Naive B cell (primary cell): ENCODE measurements around the gene LMAN2L. TPM values are rescaled to one million over a fixed set of nuclear protein-coding genes. Genes with fewer than 3 reads are reported as not detected.
A peak's percentile ranks its signal among the peaks of the same experiment; 100 is the strongest.

ENCODE experiments used
- ATAC-seq, 2 donors: fragments of 150-1000 bp; cut with Tn5 transposase; 2 replicates each; pipeline ENCODE4 v1.10.0; 2021; ENCODE audit warnings: low read depth in 2 of 2, mild to moderate bottlenecking in 2 of 2, moderate library complexity in 2 of 2
- DNase-seq: peaks from one replicate; pipeline ENCODE4 v3.0.0; 2022
- H3K27ac Mint-ChIP-seq, 6 donors: one replicate each; pipeline ENCODE4 v1.8.0; 2020 to 2022; ENCODE audit warnings: mild to moderate bottlenecking in 6 of 6, mixed read lengths in 6 of 6, moderate library complexity in 5 of 6, inconsistent platforms in 2 of 6
- H3K27me3 Mint-ChIP-seq, 3 donors: one replicate each; pipeline ENCODE4 v1.8.0; 2021 to 2022; ENCODE audit warnings: mixed read lengths in 3 of 3, mild to moderate bottlenecking in 1 of 3
- H3K36me3 Mint-ChIP-seq, 2 donors: one replicate each; pipeline ENCODE4 v1.8.0; 2020 to 2022; ENCODE audit warnings: mixed read lengths in 2 of 2, inconsistent platforms in 1 of 2, mild to moderate bottlenecking in 1 of 2
- H3K4me1 Mint-ChIP-seq, 3 donors: one replicate each; pipeline ENCODE4 v1.8.0; 2020 to 2022; ENCODE audit warnings: mixed read lengths in 3 of 3, inconsistent platforms in 1 of 3, mild to moderate bottlenecking in 1 of 3, moderate library complexity in 1 of 3
- H3K4me3 Mint-ChIP-seq, 8 donors: one replicate each; pipeline ENCODE4 v1.8.0; 2020 to 2022; ENCODE audit warnings: mild to moderate bottlenecking in 8 of 8, mixed read lengths in 8 of 8, moderate library complexity in 8 of 8, inconsistent platforms in 2 of 8
- H3K9me3 Mint-ChIP-seq, 7 donors: one replicate each; pipeline ENCODE4 v1.8.0; 2020 to 2022; ENCODE audit warnings: mixed read lengths in 7 of 7, mild to moderate bottlenecking in 5 of 7, inconsistent platforms in 2 of 7, moderate library complexity in 1 of 7
- polyA plus RNA-seq, 6 donors: library from polyadenylated mRNA; unstranded; fragments of 300-500 nt; fragmentation: Illumina TruSeq; gene quantifications; one replicate each; pipeline ENCODE4 v1.2.3, GENCODE V29; 2021; ENCODE audit warnings: low read depth in 6 of 6

The LMAN2L gene
- polyA plus RNA-seq, 6 donors from 2014 or later: 9.3 to 18.9 (median 16.8) TPM

- Mint-ChIP-seq H3K9me3 (no peaks in the 10 kb centered on the region), H3K4me3 (no peak overlapping the region), H3K4me1 (peaks cover 0 to 6% (median 4%) of the 10 kb centered on the region in 3 donors), H3K36me3 (peaks cover 13 to 19% of the 10 kb centered on the region in 2 donors), H3K27ac (no peak overlapping the region), H3K27me3 (no peaks in the 10 kb centered on the region)
- ATAC-seq: no peak
- DNase-seq: no peak
These were observed 24.2 kb downstream of the LMAN2L start for GRCh38 chr2:96715658-96716057.

- Mint-ChIP-seq H3K36me3 (peaks cover 28 to 33% of the 10 kb centered on the region in 2 donors), H3K9me3 (no peaks in the 10 kb centered on the region), H3K27me3 (no peaks in the 10 kb centered on the region), H3K27ac (no peak overlapping the region), H3K4me1 (peaks cover 0 to 4% (median 0%) of the 10 kb centered on the region in 3 donors), H3K4me3 (no peak overlapping the region)
- DNase-seq (no peak), ATAC-seq (no peak)
These were observed 28.9 kb downstream of the LMAN2L start for GRCh38 chr2:96710985-96711384.

GRCh38 chr2:96703021-96703751 lies 36.7 kb downstream of the LMAN2L start:
- Mint-ChIP-seq H3K9me3 (no peaks in the 10 kb centered on the region), H3K27me3 (no peaks in the 10 kb centered on the region), H3K36me3 (peaks cover 22 to 24% of the 10 kb centered on the region in 2 donors), H3K27ac (no peak overlapping the region), H3K4me1 (peaks cover 0 to 11% (median 2%) of the 10 kb centered on the region in 3 donors), H3K4me3 (no peak overlapping the region)
- no peak for DNase-seq
- ATAC-seq: no peak

GRCh38 chr2:96702098-96702785 lies 37.6 kb downstream of the LMAN2L start:
- H3K4me3 Mint-ChIP-seq: no peak overlapping the region
- H3K36me3 Mint-ChIP-seq: peaks cover 17 to 22% of the 10 kb centered on the region in 2 donors
- DNase-seq (no peak), ATAC-seq (no peak)
- H3K27me3 Mint-ChIP-seq: no peaks in the 10 kb centered on the region
- H3K9me3 Mint-ChIP-seq: no peaks in the 10 kb centered on the region
- peak overlapping the region in 1 of 6 donors; percentile 13 for H3K27ac Mint-ChIP-seq
- H3K4me1 Mint-ChIP-seq: peaks cover 0 to 11% (median 2%) of the 10 kb centered on the region in 3 donors

- Mint-ChIP-seq H3K36me3 (peaks cover 11 to 16% of the 10 kb centered on the region in 2 donors), H3K9me3 (no peaks in the 10 kb centered on the region), H3K4me1 (peaks cover 0 to 11% (median 2%) of the 10 kb centered on the region in 3 donors), H3K27me3 (no peaks in the 10 kb centered on the region), H3K27ac (peak overlapping the region in 1 of 6 donors; percentile 74), H3K4me3 (no peak overlapping the region)
- DNase-seq (no peak), ATAC-seq (no peak)
These were observed 38.2 kb downstream of the LMAN2L start for GRCh38 chr2:96701636-96702035.

GRCh38 chr2:96700086-96700485 lies 39.8 kb downstream of the LMAN2L start:
- ATAC-seq (no peak), DNase-seq (no peak)
- Mint-ChIP-seq H3K9me3 (no peaks in the 10 kb centered on the region), H3K4me1 (peaks cover 0 to 11% (median 2%) of the 10 kb centered on the region in 3 donors), H3K27me3 (no peaks in the 10 kb centered on the region), H3K36me3 (peaks cover 0 to 1% of the 10 kb centered on the region in 2 donors), H3K27ac (peak overlapping the region in 2 of 6 donors; percentile 66 to 88), H3K4me3 (no peak overlapping the region)

- H3K27me3 Mint-ChIP-seq: no peaks in the 10 kb centered on the region
- H3K4me1 Mint-ChIP-seq: peaks cover 0 to 11% (median 2%) of the 10 kb centered on the region in 3 donors
- peak overlapping the region in 1 of 6 donors; percentile 88 for H3K27ac Mint-ChIP-seq
- no peak for DNase-seq
- no peak for ATAC-seq
- H3K9me3 Mint-ChIP-seq: no peaks in the 10 kb centered on the region
- H3K36me3 Mint-ChIP-seq: no peaks in the 10 kb centered on the region
- no peak overlapping the region for H3K4me3 Mint-ChIP-seq
These were observed 40.2 kb downstream of the LMAN2L start for GRCh38 chr2:96699621-96700020.

GRCh38 chr2:96699021-96699420 lies 40.8 kb downstream of the LMAN2L start:
- no peak for ATAC-seq
- no peaks in the 10 kb centered on the region for H3K9me3 Mint-ChIP-seq
- H3K27ac Mint-ChIP-seq: peak overlapping the region in 2 of 6 donors; percentile 74 to 78
- DNase-seq: no peak
- no peaks in the 10 kb centered on the region for H3K36me3 Mint-ChIP-seq
- peaks cover 0 to 8% (median 2%) of the 10 kb centered on the region in 3 donors for H3K4me1 Mint-ChIP-seq
- H3K4me3 Mint-ChIP-seq: peak overlapping the region in 1 of 8 donors; percentile 70
- H3K27me3 Mint-ChIP-seq: no peaks in the 10 kb centered on the region

- ATAC-seq: no peak
- H3K36me3 Mint-ChIP-seq: no peaks in the 10 kb centered on the region
- no peaks in the 10 kb centered on the region for H3K27me3 Mint-ChIP-seq
- peaks cover 0 to 8% (median 2%) of the 10 kb centered on the region in 3 donors for H3K4me1 Mint-ChIP-seq
- no peak overlapping the region for H3K27ac Mint-ChIP-seq
- no peak overlapping the region for H3K4me3 Mint-ChIP-seq
- no peak for DNase-seq
- no peaks in the 10 kb centered on the region for H3K9me3 Mint-ChIP-seq
These were observed 41.5 kb downstream of the LMAN2L start for GRCh38 chr2:96698221-96698861.

GRCh38 chr2:96697476-96697875 lies 42.4 kb downstream of the LMAN2L start:
- H3K4me3 Mint-ChIP-seq: no peak overlapping the region

GRCh38 chr2:96695602-96696001 lies 44.3 kb downstream of the LMAN2L start:
- H3K27me3 Mint-ChIP-seq: no peaks in the 10 kb centered on the region
- no peak overlapping the region for H3K4me3 Mint-ChIP-seq
- H3K36me3 Mint-ChIP-seq: no peaks in the 10 kb centered on the region
- no peak for DNase-seq
- peaks cover 0 to 5% (median 2%) of the 10 kb centered on the region in 3 donors for H3K4me1 Mint-ChIP-seq
- no peaks in the 10 kb centered on the region for H3K9me3 Mint-ChIP-seq
- ATAC-seq: no peak
- no peak overlapping the region for H3K27ac Mint-ChIP-seq

More at GRCh38 chr2:96697476-96697875, 42.4 kb downstream of the LMAN2L start:
- ATAC-seq (no peak), DNase-seq (no peak)
- no peaks in the 10 kb centered on the region for H3K36me3 Mint-ChIP-seq
- H3K4me1 Mint-ChIP-seq: peaks cover 0 to 8% (median 2%) of the 10 kb centered on the region in 3 donors
- H3K27ac Mint-ChIP-seq: peak overlapping the region in 2 of 6 donors; percentile 47 to 66
- no peaks in the 10 kb centered on the region for H3K9me3 Mint-ChIP-seq
- H3K27me3 Mint-ChIP-seq: no peaks in the 10 kb centered on the region

GRCh38 chr2:96694816-96695455 lies 44.9 kb downstream of the LMAN2L start:
- Mint-ChIP-seq H3K4me1 (peaks cover 0 to 5% (median 2%) of the 10 kb centered on the region in 3 donors), H3K27ac (no peak overlapping the region), H3K36me3 (no peaks in the 10 kb centered on the region), H3K4me3 (no peak overlapping the region), H3K27me3 (no peaks in the 10 kb centered on the region), H3K9me3 (no peaks in the 10 kb centered on the region)
- ATAC-seq: no peak
- DNase-seq: no peak

GRCh38 chr2:96694279-96694678 lies 45.6 kb downstream of the LMAN2L start:
- no peaks in the 10 kb centered on the region for H3K4me1 Mint-ChIP-seq
- H3K27ac Mint-ChIP-seq: no peak overlapping the region
- H3K36me3 Mint-ChIP-seq: no peaks in the 10 kb centered on the region
- no peak overlapping the region for H3K4me3 Mint-ChIP-seq
- ATAC-seq: no peak
- no peaks in the 10 kb centered on the region for H3K9me3 Mint-ChIP-seq
- no peaks in the 10 kb centered on the region for H3K27me3 Mint-ChIP-seq
- DNase-seq: no peak
